ENCODE data around the gene ONECUT1. TPM values are rescaled to one million over a fixed set of nuclear protein-coding genes. Genes with fewer than 3 reads are reported as not detected.

Gene ONECUT1
- total RNA-seq, 1 experiment from 2014 or later = not detected

DNA sequence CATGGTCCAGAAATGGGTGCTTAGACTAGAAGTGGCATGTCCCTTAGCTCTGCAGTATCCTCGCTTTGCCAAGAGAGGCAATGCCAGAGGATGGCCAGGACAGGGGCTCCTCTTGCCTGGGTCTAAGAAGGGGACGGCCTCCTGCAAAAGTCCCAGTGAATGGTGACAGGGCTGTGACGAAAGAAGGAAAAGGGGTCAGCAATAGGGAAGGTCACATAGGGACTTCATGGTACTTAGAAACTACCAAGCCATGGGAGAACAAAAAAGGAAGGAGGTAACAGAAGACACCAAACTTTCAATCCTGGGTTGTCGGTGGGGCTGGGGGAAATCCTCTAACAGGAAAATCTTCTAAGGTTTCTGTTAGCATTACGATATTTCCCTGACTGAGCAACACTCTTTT lies 74.7 kb downstream of the ONECUT1 start:
- Histone ChIP-seq H3K79me2 (ENCODE audit: low read depth) (no peaks in the 10 kb centered on the region), H4K20me1 (ENCODE audit: insufficient read depth) (no peaks in the 10 kb centered on the region), H3K9me2 (ENCODE audit: insufficient read depth) (no peaks in the 10 kb centered on the region), H2AFZ (no peak overlapping the region), H3K4me2 (no peak overlapping the region), H3K4me3 (no peak overlapping the region), H3K27ac (no peak overlapping the region), H3F3A (ENCODE audit: insufficient read depth, low read depth) (no peaks in the 10 kb centered on the region; the same call in 1 of the 2 replicates), H3K27me3 (ENCODE audit: insufficient read depth, low read depth) (no peaks in the 10 kb centered on the region), H3K36me3 (ENCODE audit: low read depth) (no peaks in the 10 kb centered on the region), H3K4me1 (replicated peaks; ENCODE audit: insufficient read depth) (peaks cover 18% of the 10 kb centered on the region), H3K9me3 (ENCODE audit: insufficient read depth, low read depth) (no peaks in the 10 kb centered on the region)
- ChIA-PET CTCF (no interaction called here), POLR2A (ENCODE audit: unreplicated experiment) (no interaction called here)
- intact Hi-C loops (cut with micrococcal nuclease; ENCODE audit: unreplicated experiment) = no loop called here
- no TSS peak for BruUV-seq (replicated peaks)
- no peak for DNase-seq
- TF ChIP-seq EZH2 (IDR thresholded peaks at IDR 0.05; ENCODE audit: low read depth) = no peak
- TF ChIP-seq, protein P1, sequence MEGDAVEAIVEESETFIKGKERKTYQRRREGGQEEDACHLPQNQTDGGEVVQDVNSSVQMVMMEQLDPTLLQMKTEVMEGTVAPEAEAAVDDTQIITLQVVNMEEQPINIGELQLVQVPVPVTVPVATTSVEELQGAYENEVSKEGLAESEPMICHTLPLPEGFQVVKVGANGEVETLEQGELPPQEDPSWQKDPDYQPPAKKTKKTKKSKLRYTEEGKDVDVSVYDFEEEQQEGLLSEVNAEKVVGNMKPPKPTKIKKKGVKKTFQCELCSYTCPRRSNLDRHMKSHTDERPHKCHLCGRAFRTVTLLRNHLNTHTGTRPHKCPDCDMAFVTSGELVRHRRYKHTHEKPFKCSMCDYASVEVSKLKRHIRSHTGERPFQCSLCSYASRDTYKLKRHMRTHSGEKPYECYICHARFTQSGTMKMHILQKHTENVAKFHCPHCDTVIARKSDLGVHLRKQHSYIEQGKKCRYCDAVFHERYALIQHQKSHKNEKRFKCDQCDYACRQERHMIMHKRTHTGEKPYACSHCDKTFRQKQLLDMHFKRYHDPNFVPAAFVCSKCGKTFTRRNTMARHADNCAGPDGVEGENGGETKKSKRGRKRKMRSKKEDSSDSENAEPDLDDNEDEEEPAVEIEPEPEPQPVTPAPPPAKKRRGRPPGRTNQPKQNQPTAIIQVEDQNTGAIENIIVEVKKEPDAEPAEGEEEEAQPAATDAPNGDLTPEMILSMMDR (conservative IDR thresholded peaks at IDR 0.05) = no peak

DNA sequence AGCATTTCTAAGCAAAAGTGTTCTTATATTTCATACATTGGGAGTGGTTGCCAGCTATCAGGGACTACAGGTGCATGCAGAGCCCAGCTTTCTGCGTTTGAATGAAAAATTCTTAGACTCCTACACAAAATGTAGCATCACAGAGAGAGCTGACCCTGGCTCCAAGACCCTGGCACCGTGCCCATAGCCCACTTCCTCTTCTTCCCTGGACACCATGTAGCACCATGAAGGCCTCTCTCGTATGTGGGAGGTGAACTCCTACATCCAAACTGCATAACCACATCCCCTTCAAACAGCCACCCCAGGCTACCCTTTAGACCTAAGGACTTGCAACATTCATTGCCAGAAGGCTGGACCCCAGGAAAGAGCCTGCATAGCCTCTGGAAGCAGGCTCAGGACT lies 75.2 kb downstream of the ONECUT1 start:
- Histone ChIP-seq H3K36me3 (ENCODE audit: low read depth) (no peaks in the 10 kb centered on the region), H2AFZ (no peak overlapping the region), H3K9me2 (ENCODE audit: insufficient read depth) (no peaks in the 10 kb centered on the region), H3K79me2 (ENCODE audit: low read depth) (no peaks in the 10 kb centered on the region), H4K20me1 (ENCODE audit: insufficient read depth) (no peaks in the 10 kb centered on the region), H3K27ac (no peak overlapping the region), H3K4me3 (no peak overlapping the region), H3F3A (ENCODE audit: insufficient read depth, low read depth) (no peaks in the 10 kb centered on the region; the same call in 1 of the 2 replicates), H3K4me1 (replicated peaks; ENCODE audit: insufficient read depth) (peaks cover 19% of the 10 kb centered on the region), H3K9me3 (ENCODE audit: insufficient read depth, low read depth) (no peaks in the 10 kb centered on the region), H3K4me2 (no peak overlapping the region), H3K27me3 (ENCODE audit: insufficient read depth, low read depth) (no peaks in the 10 kb centered on the region)
- intact Hi-C loops (cut with micrococcal nuclease; ENCODE audit: unreplicated experiment) = no loop called here
- BruUV-seq (replicated peaks) = no TSS peak
- no peak for TF ChIP-seq EZH2 (IDR thresholded peaks at IDR 0.05; ENCODE audit: low read depth)
- ChIA-PET CTCF (no interaction called here), POLR2A (ENCODE audit: unreplicated experiment) (no interaction called here)
- no peak for DNase-seq

DNA sequence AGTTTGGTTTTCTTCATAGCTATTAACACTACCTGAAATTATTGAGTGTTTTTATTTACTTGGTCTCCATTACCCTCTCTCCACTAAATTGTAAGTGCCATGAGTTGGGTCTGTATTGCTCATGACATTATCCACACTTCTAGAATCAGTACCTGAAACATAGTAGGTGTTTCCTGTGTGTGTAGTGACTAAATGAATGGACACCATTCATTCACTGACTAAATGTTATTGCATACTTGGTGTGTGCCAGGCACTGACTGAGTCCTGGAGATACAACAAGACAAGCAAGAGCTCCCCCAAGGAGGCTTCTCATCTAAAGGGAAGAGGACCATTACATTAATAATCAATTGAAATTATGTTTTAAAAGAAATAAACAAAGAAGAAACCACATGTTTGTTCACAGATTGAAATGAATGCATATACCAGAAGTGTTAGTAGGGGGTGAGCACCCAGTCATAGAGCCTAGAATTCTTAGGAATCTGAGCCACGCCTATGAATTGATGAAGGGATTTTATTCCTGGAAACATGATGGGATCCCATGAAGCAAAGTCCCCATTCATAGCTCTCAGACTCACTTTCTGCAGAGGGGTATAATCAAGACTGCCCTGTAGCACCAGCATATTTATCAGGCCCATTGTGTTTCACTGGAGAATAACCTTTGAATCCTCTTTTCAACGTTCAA lies 79.3 kb downstream of the ONECUT1 start:
- H3K9me3 ChIP-seq (ENCODE audit: insufficient read depth, low read depth) = no peaks in the 10 kb centered on the region
- no peaks in the 10 kb centered on the region for H3K79me2 ChIP-seq (ENCODE audit: low read depth)
- ChIA-PET CTCF (no interaction called here), POLR2A (ENCODE audit: unreplicated experiment) (no interaction called here)
- no peaks in the 10 kb centered on the region for H3K27me3 ChIP-seq (ENCODE audit: insufficient read depth, low read depth)
- H3K4me3 ChIP-seq = no peak overlapping the region
- no peaks in the 10 kb centered on the region for H4K20me1 ChIP-seq (ENCODE audit: insufficient read depth)
- no peaks in the 10 kb centered on the region for H3K9me2 ChIP-seq (ENCODE audit: insufficient read depth)
- peaks cover 17% of the 10 kb centered on the region for H3K4me1 ChIP-seq (replicated peaks; ENCODE audit: insufficient read depth)
- intact Hi-C loops (cut with micrococcal nuclease; ENCODE audit: unreplicated experiment) = no loop called here
- no peak for DNase-seq
- H3F3A ChIP-seq (ENCODE audit: insufficient read depth, low read depth) = no peaks in the 10 kb centered on the region
- no peak overlapping the region for H3K4me2 ChIP-seq
- no peaks in the 10 kb centered on the region for H3K36me3 ChIP-seq (ENCODE audit: low read depth)
- no TSS peak for BruUV-seq (replicated peaks)
- TF ChIP-seq EZH2 (IDR thresholded peaks at IDR 0.05; ENCODE audit: low read depth) = no peak
- TF ChIP-seq, protein P1 (conservative IDR thresholded peaks at IDR 0.05) = no peak
- no peak overlapping the region for H3K27ac ChIP-seq
- no peak overlapping the region for H2AFZ ChIP-seq
